ENCODE measurements around the gene TTBK2. TPM values are rescaled to one million over a fixed set of nuclear protein-coding genes. Genes with fewer than 3 reads are reported as not detected.

The TTBK2 gene
- total RNA-seq, 1 donor = 15.2 TPM

GRCh38 chr15:42710662-42711061, 209.9 kb downstream of the TTBK2 start:
- TF ChIP-seq CTCF (IDR thresholded peaks at IDR 0.05; ENCODE audit: extremely low read depth, low read depth, low read length) = no peak
- H3K4me2 ChIP-seq (ENCODE audit: insufficient read depth, low read length) = no peak overlapping the region
- no peaks in the 10 kb centered on the region for H3K36me3 ChIP-seq (ENCODE audit: insufficient read depth, low read length)
- no peak overlapping the region for H3K4me3 ChIP-seq (ENCODE audit: insufficient read depth, low read length)
- no peaks in the 10 kb centered on the region for H3K4me1 ChIP-seq (ENCODE audit: insufficient read depth, low read length)
- no peaks in the 10 kb centered on the region for H4K20me1 ChIP-seq (ENCODE audit: insufficient read depth, low read length)
- no peak overlapping the region for H2AFZ ChIP-seq (ENCODE audit: low read length)
- no peaks in the 10 kb centered on the region for H3K9me3 ChIP-seq (ENCODE audit: low read depth, low read length)
- H3K27ac ChIP-seq (ENCODE audit: low read depth, low read length) = no peak overlapping the region
- no peaks in the 10 kb centered on the region for H3K79me2 ChIP-seq (ENCODE audit: insufficient read depth, low read length)
- no peaks in the 10 kb centered on the region for H3K27me3 ChIP-seq (ENCODE audit: insufficient read depth, low read length)
- DNase-seq (ENCODE audit: insufficient read length, low spot score, missing footprints) = no peak

GRCh38 chr15:42707873-42708544, 212.6 kb downstream of the TTBK2 start:
- H3K36me3 ChIP-seq (ENCODE audit: insufficient read depth, low read length) = no peaks in the 10 kb centered on the region
- H3K4me3 ChIP-seq (ENCODE audit: insufficient read depth, low read length) = no peak overlapping the region
- H4K20me1 ChIP-seq (ENCODE audit: insufficient read depth, low read length) = no peaks in the 10 kb centered on the region
- DNase-seq (ENCODE audit: insufficient read length, low spot score, missing footprints) = no peak
- no peaks in the 10 kb centered on the region for H3K79me2 ChIP-seq (ENCODE audit: insufficient read depth, low read length)
- TF ChIP-seq CTCF (IDR thresholded peaks at IDR 0.05; ENCODE audit: extremely low read depth, low read depth, low read length) = no peak
- no peaks in the 10 kb centered on the region for H3K9me3 ChIP-seq (ENCODE audit: low read depth, low read length)
- H3K27me3 ChIP-seq (ENCODE audit: insufficient read depth, low read length) = no peaks in the 10 kb centered on the region
- H2AFZ ChIP-seq (ENCODE audit: low read length) = peak overlapping the region; percentile 33
- peaks cover 2% of the 10 kb centered on the region for H3K4me1 ChIP-seq (ENCODE audit: insufficient read depth, low read length)
- H3K4me2 ChIP-seq (ENCODE audit: insufficient read depth, low read length) = no peak overlapping the region
- H3K27ac ChIP-seq (ENCODE audit: low read depth, low read length) = no peak overlapping the region

GRCh38 chr15:42707068-42707467, 213.5 kb downstream of the TTBK2 start:
- no peak for DNase-seq (ENCODE audit: insufficient read length, low spot score, missing footprints)
- Histone ChIP-seq H3K4me2 (ENCODE audit: insufficient read depth, low read length) (no peak overlapping the region), H3K27ac (ENCODE audit: low read depth, low read length) (no peak overlapping the region), H3K79me2 (ENCODE audit: insufficient read depth, low read length) (no peaks in the 10 kb centered on the region), H3K36me3 (ENCODE audit: insufficient read depth, low read length) (no peaks in the 10 kb centered on the region), H2AFZ (ENCODE audit: low read length) (no peak overlapping the region), H4K20me1 (ENCODE audit: insufficient read depth, low read length) (no peaks in the 10 kb centered on the region), H3K27me3 (ENCODE audit: insufficient read depth, low read length) (no peaks in the 10 kb centered on the region), H3K4me1 (ENCODE audit: insufficient read depth, low read length) (peaks cover 2% of the 10 kb centered on the region), H3K9me3 (ENCODE audit: low read depth, low read length) (no peaks in the 10 kb centered on the region), H3K4me3 (ENCODE audit: insufficient read depth, low read length) (no peak overlapping the region)
- no peak for TF ChIP-seq CTCF (IDR thresholded peaks at IDR 0.05; ENCODE audit: extremely low read depth, low read depth, low read length)

GRCh38 chr15:42705336-42705735, 215.2 kb downstream of the TTBK2 start:
- Histone ChIP-seq H3K4me1 (ENCODE audit: insufficient read depth, low read length) (peaks cover 2% of the 10 kb centered on the region), H3K27me3 (ENCODE audit: insufficient read depth, low read length) (no peaks in the 10 kb centered on the region), H3K79me2 (ENCODE audit: insufficient read depth, low read length) (no peaks in the 10 kb centered on the region), H3K4me3 (ENCODE audit: insufficient read depth, low read length) (no peak overlapping the region), H3K9me3 (ENCODE audit: low read depth, low read length) (no peaks in the 10 kb centered on the region), H2AFZ (ENCODE audit: low read length) (no peak overlapping the region), H4K20me1 (ENCODE audit: insufficient read depth, low read length) (no peaks in the 10 kb centered on the region), H3K4me2 (ENCODE audit: insufficient read depth, low read length) (no peak overlapping the region), H3K27ac (ENCODE audit: low read depth, low read length) (no peak overlapping the region), H3K36me3 (ENCODE audit: insufficient read depth, low read length) (no peaks in the 10 kb centered on the region)
- DNase-seq (ENCODE audit: insufficient read length, low spot score, missing footprints) = no peak
- no peak for TF ChIP-seq CTCF (IDR thresholded peaks at IDR 0.05; ENCODE audit: extremely low read depth, low read depth, low read length)

Data from osteoblast (primary cell).